ENCODE results near the gene NCOR2.

DNA sequence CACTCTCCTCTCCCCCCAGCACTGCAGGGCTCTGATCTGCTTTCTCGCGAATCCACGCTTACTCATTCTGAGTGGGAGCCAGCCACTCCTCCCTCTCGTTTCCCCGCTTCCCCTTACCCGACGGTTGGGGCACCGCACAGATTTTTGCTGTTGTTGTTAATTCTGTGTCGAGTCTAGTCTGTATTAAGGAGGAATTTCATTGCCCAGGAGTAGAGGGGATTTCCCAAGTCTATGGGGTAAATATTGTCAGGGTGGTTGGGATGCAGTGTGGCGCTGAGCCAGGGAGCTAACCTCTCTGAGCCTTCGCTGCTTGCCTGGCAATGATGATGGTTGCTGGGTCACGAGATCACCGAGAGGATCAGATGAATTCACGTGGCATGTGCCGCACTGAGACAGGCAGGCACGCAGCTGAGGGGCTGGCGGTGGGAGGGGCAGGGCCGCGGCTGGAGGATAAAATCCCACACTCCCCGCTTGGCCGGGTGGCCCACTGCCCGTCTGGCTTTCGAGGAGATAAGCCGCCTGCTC is 18.5 kb downstream of the NCOR2 start:
- TF ChIP-seq, protein P1, sequence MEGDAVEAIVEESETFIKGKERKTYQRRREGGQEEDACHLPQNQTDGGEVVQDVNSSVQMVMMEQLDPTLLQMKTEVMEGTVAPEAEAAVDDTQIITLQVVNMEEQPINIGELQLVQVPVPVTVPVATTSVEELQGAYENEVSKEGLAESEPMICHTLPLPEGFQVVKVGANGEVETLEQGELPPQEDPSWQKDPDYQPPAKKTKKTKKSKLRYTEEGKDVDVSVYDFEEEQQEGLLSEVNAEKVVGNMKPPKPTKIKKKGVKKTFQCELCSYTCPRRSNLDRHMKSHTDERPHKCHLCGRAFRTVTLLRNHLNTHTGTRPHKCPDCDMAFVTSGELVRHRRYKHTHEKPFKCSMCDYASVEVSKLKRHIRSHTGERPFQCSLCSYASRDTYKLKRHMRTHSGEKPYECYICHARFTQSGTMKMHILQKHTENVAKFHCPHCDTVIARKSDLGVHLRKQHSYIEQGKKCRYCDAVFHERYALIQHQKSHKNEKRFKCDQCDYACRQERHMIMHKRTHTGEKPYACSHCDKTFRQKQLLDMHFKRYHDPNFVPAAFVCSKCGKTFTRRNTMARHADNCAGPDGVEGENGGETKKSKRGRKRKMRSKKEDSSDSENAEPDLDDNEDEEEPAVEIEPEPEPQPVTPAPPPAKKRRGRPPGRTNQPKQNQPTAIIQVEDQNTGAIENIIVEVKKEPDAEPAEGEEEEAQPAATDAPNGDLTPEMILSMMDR (conservative IDR thresholded peaks at IDR 0.05 in 1 of 2, IDR thresholded peaks at IDR 0.05 in 1 of 2; ENCODE audit: extremely low read depth in 1 of 2, insufficient read depth in 1 of 2, low read depth in 1 of 2, low read length in 2 of 2) = no peak
- no peak for TF ChIP-seq EZH2 (IDR thresholded peaks at IDR 0.05; ENCODE audit: borderline replicate concordance, low read length)

All from mammary epithelial cell (primary cell).